HG03378 (cell line): ENCODE measurements around the gene FABP6.
"Not testable (repeated sequence)": the region's sequence is repeated elsewhere in the genome, so short reads cannot be mapped to it uniquely, and the experiment has no call there.

Experiments used
- ATAC-seq: cut with Tn5 transposase; IDR thresholded peaks from one replicate; pipeline ENCODE4 v1.9.1; 2021; ENCODE audit warnings: mild to moderate bottlenecking, moderate library complexity; ENCODE audit not compliant: unreplicated experiment

Gene FABP6

DNA sequence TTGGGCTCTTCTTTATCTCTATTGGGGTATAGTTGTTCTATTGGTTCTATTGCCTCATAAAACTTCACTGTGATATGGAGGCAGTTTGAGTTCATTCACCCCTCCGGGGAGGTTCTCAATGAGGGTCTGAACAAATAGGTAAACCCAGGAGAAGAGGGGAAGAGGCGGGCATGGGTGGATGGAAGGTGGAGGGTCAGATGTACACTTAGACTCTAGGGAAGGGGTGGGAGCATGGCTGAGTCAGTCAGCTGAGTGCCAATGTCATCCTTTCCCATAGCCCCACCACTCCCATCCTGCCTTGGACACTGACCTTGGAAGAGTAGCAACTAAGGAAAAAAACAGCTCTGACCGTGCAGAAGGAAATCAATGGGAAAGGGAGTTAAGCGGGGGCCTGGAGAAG lies 9.9 kb upstream of the FABP6 start:
- ATAC-seq, result no peak

DNA sequence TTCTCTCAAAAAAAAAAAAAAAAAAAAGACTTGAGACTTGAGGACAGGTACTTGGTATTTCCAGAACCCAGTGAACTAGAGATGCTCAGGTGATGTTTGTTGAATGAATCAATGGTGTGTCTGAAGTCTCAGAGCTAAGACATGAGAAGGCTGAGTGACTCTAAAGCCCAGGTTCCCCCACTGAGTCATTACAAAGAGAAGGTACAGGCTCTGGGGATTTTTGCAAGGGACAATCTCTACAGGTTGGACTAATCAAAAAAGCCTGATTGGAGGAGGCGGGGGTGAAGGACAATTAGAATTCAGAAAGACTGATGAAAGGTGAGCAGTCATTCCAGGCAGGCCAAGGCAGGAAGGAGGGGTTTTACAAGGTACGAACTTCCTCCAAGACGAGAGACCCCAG lies 8.2 kb upstream of the FABP6 start:
- no peak for ATAC-seq

DNA sequence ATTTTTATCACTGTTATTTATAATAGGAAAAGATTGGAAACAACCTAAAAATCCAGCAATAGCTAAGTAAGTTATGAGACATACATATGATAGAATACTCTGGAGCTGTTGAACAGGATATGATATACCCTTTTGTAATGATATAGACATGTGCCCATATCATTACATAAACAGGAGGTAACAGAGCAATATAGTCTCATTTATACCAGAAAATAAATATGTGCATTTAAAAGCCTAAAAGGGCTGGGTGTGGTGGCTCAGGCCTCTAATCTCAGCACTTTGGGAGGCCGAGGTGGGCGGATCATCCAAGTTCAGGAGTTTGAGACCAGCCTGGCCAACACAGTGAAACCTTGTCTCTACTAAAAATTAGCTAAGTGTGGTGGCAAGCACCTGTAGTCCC lies 2.3 kb upstream of the FABP6 start:
- ATAC-seq, result no peak

DNA sequence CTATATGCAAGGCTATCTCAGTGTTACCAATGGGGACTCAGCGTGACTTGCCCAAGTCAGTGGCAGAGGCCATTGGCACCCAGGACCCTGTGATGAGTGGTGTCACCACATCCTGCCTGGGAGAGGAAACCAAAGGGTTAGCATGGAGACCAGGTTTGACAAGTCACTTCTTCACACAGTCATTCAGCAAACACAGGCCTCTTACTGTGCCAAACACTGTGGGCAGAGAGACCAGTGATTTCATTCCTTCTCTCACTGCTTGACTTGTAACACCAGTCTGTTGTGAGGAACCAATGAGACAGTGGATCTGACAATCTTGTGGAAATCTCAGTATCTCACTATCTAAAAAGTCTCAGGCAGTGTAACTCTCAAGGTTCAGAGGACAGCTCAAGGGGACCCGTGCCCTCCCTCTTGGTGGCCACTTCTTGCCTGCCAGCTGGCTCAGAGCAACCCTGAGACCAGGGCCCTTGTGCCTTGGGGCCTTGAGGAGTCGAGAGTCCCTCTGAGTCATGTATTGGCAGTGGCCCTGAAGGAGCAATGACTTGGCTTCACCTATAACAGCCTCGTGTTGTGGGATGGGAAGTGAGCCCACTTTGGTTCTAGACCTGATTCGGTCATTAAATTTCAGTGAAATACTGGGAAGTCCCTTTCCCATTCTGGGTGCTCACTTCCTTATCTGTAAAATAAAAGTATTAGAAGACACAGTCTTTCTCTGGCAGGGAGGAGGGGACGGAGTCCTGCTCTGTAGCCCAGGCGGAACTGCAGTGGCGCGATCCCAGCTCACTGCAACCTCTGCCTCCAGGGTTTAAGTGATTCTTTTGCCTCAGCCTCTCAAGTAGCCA lies 1.6 kb downstream of the FABP6 start:
- ATAC-seq, result peak; percentile 56

DNA sequence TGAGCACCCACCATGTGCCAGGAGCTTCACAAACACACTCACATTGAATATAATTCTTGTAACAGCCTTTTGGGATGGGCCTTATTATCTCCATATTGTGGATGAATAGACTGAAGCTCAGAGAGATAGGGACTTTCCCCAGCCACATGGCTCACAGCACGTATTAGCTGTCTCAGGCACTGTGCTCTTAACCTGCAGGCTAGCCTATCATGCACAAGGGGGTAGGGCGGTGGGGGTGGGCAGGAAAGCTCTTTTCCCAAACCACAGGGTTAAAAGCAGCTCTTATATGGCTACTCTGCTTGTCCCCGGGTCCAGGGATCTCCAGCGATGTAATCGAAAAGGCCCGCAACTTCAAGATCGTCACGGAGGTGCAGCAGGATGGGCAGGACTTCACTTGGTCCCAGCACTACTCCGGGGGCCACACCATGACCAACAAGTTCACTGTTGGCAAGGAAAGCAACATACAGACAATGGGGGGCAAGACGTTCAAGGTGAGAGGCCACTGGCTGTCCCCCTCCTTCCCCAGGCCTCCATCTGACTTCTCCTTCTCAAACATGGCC lies 2.6 kb downstream of the FABP6 start:
- ATAC-seq, result peak; percentile 38

DNA sequence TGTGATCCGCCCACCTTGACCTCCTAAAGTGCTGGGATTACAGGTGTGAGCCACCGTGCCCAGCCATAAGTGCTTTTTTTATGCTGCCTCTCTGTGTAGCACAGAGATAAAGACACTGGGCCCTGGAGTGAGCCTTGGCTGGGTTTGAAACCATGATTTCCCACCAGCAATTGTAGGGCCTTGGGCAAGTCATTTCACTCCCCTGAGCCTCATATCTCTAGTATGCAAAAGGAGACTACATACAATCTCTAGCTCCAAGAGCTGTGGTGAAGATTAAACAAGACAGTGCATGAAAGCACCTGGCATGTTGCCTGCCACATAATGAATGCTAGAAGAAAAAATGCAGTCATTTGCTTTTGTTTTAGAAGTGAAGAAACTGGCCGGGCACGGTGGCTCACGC lies 3.9 kb downstream of the FABP6 start:
- no peak for ATAC-seq

DNA sequence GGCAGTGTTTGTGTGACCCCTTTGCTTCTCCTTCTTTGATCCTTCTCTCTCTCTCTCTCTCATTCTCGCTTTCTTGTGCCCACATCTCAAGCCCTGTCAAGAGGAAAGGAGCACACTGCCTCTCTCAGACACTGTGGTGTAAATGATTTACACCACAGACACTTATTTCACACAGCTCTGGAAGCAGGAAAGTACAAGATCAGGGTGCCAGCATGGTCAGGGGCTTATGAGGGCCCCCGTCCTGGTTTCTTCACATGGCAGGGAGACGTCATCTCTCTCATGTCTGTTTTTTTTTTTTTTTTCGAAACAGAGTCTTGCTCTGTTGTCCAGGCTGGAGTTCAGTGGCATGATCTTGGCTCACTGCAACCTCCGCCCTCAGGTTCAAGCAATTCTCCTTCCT lies 6.4 kb downstream of the FABP6 start:
- no peak for ATAC-seq

DNA sequence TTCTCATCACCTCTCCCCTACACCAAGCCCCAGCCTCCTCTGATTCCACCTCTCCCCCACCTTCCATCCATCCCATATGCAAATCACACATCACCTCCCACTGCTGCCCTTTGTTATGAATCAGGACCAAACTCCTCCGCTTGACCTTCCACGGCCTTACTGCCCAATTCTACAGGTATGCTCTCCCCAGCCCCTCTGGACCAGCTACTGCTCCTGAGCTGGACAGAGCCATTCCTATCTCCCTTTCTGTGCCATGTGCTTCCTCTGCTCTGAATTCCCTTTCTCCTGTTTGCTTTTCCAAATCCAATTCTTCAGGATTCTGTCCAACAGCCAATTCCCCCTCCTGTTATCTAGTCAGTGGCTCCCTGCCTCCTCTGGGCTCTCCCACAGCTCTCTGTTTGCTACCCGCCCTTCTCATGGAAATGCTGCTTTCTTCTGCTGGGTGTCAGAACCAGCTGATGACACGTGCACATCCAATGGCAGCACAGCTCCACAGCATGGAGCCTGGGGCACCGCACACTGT lies 8.3 kb downstream of the FABP6 start:
- no peak for ATAC-seq

DNA sequence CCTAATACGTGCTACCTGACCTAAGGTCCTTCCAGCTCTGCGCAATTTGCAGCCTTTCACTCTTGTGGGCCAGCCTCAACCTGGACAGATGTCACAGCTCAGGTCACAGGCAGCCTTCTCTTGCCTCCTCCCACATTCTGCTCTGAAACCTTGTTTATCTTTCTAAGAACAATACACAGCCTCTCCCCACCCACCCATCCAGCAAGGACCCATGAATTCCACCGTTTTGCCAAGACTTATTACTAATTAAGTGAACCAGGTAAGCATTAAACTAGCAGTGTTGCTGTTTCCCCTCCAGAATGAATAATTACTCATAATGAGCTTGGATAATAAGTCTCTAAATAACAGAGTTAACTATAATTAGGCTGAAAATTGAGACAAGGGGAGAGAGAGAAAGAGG lies 11.0 kb downstream of the FABP6 start:
- ATAC-seq, result no peak

DNA sequence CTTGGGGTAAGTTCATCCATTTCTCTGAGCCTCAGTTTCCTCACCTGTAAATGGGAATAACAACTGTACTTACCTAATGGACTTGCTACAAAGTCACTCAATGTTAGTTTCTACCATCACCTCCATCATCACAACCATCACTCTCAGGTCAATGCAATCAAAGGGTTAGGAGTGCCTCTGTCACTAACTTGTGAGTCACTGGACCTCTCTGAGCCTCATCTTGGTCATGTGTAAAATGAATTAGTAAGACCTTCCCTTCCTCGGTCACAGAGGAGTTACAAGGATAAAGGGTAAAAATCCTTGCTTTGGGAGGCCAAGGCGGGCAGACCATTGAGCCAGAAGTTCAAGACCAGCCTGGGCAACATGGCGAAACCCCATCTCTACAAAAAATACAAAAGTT lies 12.8 kb downstream of the FABP6 start:
- ATAC-seq, result no peak

DNA sequence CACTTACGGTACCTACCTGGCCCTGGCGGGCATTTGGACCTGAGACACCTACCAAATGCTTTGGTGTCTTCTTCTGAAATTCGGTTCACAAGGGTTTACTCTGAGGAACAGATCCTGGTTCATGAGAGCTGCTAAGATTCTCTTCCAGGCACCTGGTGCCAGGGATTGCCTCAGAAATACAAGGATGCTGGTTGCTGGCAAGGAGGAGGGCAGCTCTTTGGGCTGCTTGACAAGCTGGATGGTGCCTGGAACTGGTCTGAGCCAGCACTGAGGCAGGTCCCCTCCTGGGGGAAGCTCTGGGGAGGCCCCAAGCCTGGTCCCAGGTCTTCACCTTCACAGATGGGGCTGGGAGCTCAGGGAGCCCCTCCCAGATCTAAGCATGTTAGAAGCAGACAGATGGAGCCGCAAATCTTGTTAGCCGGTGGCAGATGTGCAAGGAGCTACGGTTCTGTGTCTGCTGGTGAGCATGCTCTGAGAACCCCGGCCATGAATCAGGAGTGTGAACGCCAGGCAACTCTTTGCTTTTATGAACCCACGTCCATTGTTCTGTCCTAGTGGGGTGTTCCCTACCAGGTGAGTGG lies 16.3 kb downstream of the FABP6 start:
- no peak for ATAC-seq

DNA sequence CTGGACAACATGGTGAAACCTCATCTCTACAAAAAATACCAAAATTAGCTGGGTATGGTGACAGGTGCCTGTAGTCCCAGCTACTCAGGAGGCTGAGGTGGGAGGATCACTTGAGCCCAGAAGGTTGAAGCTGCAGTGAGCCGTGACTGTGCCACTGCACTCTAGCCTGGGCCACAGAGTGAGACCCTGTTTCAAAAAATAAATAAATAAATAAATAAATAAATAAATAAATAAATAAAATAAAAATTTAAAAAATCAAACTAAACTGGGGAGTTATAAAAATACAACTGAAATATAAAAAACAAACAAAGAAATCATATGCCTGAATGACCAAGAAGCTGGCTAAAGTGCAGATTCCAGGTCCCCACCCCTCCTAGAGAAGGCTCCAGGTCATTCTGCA lies 20.3 kb downstream of the FABP6 start:
- not testable (repeated sequence) for ATAC-seq

DNA sequence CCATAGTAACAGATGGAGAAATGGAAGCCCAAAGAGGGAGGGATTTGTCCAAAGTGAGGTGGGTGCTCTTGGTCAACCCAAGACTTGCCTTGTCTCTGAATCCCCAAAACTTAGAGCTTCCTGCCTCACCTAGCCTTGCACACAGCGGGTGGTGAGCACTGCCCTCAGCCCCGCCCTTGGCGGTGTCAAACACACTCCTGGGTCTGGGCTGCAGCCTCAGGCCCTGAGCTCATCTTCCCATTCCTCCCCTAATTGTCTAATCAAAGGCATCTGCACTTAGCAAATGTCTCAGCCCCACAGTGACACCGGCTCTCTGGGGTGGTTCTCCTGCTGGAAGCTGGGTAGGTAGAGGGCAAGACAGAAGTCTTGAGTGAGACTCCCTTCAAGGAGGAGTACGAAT lies 20.9 kb downstream of the FABP6 start:
- ATAC-seq, result no peak

DNA sequence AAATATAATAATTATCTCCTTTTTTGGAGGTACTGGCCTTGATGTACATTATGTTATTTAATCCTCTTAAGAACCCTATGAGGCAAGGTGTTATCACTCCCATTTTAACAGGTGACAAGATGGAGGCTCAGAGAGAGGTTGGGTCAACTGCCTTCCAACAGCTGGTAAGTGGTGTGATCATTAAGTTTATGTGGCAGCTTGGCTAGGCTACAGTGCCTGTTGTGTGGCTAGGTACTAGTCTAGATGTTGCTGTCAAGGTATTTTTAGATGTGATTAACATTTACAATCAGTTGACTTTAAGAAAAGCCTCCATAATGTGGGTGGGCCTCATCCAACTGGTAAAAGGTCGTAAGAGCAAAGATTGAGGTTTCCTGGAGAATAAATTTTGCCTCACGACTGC lies 21.5 kb downstream of the FABP6 start:
- no peak for ATAC-seq

DNA sequence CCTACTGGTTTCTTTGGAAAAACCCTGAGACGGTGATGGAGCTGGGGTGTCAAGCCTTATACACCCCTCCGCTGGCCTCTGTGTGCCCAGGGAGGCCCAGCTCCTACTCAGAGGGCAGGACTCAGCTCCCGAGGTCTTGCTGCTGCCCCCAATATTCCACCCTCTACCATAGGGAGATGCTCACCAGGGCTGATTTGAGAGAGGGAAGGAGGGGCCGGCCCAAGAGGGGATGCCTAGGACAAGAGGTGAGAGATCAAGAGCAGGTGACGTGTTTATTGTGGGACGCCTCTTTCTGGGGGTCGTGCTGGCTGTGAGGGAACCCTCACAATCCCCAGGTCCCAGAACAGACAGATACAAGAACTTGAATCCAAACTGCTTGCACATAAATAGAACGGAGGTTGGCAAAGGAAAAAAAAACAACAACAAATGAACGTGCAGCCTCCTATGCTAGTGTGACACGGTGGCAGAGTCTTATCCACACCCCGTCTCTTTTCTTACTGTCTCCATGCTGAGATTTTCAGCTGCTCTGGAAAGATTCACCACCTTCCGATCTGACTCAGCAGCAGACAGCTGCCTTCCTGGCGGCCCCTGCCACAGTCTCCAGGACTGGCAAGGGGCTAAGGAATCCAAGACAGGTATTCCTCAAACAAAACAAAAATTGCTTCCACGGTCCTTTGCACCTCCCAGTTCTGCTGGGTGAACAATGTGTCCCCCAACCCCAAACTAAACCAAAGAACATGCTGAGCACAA lies 22.3 kb downstream of the FABP6 start:
- ATAC-seq, result no peak

DNA sequence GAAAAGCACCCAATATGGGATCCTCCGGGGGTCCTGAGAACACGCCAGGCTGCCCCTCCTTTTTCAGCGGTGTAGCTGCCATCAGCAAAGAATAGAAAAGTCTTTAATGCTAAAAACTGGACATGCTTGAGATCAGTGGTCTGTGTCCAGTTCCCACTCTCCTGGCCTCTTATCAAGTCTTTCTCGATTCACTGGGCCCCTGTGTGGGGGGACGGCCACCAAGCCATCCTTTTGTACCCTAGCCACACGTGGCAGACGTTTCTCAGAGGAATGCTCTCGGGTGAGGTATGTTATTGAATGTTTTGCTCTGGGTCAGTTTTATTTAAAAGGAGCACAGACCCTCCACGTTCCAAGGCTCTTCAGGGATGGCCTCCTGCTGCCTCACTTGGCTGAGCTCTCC lies 23.6 kb downstream of the FABP6 start:
- ATAC-seq, result no peak

DNA sequence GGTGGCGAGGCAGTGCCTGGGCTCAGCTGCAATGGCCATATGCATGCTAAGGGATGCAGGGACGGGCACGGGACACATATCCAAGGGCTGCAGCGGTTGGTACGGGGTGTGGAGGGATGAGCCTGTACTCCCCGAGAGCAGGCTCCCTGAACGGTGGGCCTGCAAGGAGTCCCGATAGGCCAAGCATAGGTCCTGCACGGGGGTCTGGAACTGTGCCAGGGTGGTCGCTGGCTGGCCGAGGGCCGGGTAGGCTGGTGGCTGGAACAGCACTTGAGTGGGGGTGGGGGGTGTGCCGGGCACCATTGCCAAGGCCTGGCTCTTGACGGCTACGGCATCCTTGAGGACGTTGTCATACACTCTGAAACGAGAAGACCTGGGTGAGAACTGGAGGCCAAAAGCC lies 24.1 kb downstream of the FABP6 start:
- ATAC-seq, result no peak

DNA sequence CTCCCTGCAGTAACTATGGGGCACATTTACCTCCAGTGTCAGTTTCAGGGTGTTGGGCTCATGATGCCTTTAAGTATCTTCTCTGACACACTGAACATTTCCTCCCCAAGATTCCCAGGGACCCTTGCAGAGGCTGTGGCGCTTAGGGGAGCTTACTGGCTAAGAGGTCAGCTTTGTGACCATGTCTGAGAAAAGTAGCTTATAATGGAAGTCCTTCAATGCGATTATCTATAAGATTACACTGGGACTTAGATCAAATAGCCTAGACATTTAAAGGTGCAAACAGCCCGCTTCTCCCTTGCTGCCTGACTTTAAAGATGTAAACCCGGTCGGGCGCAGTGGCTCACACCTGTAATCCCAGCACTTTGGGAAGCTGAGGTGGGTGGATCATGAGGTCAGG lies 25.4 kb downstream of the FABP6 start:
- no peak for ATAC-seq

DNA sequence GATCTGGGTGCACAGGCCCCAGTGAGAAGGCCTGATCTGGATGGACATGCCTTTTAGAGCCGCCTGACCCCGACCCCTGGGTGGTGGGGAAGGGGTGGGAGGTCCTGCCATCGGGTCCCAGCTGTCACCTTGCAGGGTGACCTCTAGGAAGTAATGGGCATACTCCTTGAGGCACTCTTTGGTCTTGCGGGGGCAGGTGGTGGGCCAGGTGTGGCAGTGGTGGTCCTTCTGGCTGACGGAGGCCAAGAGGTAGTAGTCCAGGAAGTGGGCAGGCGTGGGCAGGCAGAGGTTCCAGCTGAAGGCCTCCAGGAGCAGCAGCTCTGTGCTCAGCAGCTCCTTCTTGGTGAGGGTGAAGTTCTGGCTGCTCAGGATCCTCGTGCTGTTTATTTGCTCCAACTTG lies 30.0 kb downstream of the FABP6 start:
- ATAC-seq, result no peak

DNA sequence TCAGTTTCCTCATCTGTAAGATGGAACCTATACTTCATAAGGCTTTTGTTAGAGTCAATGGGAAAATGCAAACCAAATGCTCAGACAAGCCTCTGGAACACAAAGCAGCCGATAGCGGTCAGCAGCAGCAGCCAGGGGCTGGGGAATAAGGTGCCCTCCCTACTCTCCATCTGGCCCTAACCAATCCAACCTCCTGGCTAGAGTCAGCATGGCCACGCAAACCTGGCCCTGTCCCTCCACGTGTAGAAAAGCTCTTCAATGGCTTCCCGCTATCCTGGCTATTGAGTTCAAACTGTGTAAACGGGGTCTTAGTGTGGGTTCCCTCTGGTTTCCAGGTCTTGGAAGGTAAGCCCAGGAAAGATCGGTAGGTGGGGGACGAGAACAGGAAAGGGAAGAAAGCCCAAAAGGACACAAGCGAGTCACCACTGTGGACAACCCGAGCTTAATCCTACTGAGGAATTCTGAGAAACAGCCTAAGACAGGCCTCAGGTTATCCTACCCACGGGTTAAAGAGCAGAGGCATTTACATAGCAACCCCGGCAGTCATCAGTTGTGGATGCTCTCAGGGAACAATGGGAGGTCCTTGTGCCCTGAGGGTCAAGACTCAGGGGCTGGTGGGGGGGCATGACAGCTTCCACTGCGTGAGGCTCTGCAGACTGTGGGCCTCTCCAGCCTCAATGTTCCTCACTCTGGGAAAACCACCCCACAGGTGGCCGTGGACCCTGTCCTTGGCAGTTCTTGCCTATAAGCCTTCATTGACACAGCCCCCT lies 30.9 kb downstream of the FABP6 start:
- ATAC-seq, result no peak
